Osteoblast (primary cell): Measurements from ENCODE around the gene PSME4. TPM values are rescaled to one million over a fixed set of nuclear protein-coding genes. Genes with fewer than 3 reads are reported as not detected.
A peak's percentile ranks its signal among the peaks of the same experiment; 100 is the strongest.
"Not testable (repeated sequence)": the region's sequence is repeated elsewhere in the genome, so short reads cannot be mapped to it uniquely, and the experiment has no call there.

Experiments used
- DNase-seq: peaks from one replicate; pipeline ENCODE4 v3.0.0; 2011; ENCODE audit warnings: low spot score, mixed read lengths; ENCODE audit not compliant: insufficient read length; ENCODE audit errors: missing footprints
- H2AFZ ChIP-seq: 2 replicates; pipeline ENCODE4 v1.6.0; 2011; ENCODE audit warnings: mild to moderate bottlenecking, low read length
- H3K27ac ChIP-seq: 2 replicates; pipeline ENCODE4 v1.5.1; 2011; ENCODE audit warnings: mild to moderate bottlenecking, low read depth, low read length, moderate library complexity
- H3K27me3 ChIP-seq: 2 replicates; pipeline ENCODE4 v1.6.0; 2012; ENCODE audit warnings: mild to moderate bottlenecking, control low read depth, inconsistent platforms, low read length, moderate library complexity; ENCODE audit not compliant: insufficient read depth
- H3K36me3 ChIP-seq: 2 replicates; pipeline ENCODE4 v1.5.1; 2011; ENCODE audit warnings: mild to moderate bottlenecking, low read length, control low read depth, moderate library complexity; ENCODE audit not compliant: insufficient read depth
- H3K4me1 ChIP-seq: 2 replicates; pipeline ENCODE4 v1.5.1; 2011; ENCODE audit warnings: mild to moderate bottlenecking, low read length, control low read depth, moderate library complexity; ENCODE audit not compliant: insufficient read depth
- H3K4me2 ChIP-seq: 2 replicates; pipeline ENCODE4 v1.6.0; 2011; ENCODE audit warnings: mild to moderate bottlenecking, low read length; ENCODE audit not compliant: insufficient read depth
- H3K4me3 ChIP-seq: fragments of 200-600 bp; sonication (generic); 3 replicates; pipeline ENCODE4 v1.5.1; 2012; ENCODE audit warnings: mild to moderate bottlenecking, low read length, inconsistent platforms; ENCODE audit not compliant: insufficient read depth
- H3K79me2 ChIP-seq: 2 replicates; pipeline ENCODE4 v1.6.0; 2012; ENCODE audit warnings: mild to moderate bottlenecking, low read length, control low read depth, inconsistent platforms; ENCODE audit not compliant: insufficient read depth
- H3K9me3 ChIP-seq: 2 replicates; pipeline ENCODE4 v1.5.1; 2011; ENCODE audit warnings: low read depth, low read length, control low read depth
- H4K20me1 ChIP-seq: 2 replicates; pipeline ENCODE4 v1.6.0; 2012; ENCODE audit warnings: mild to moderate bottlenecking, low read length, control low read depth; ENCODE audit not compliant: insufficient read depth
- CTCF ChIP-seq: IDR thresholded peaks from 2 replicates; pipeline ENCODE4 v1.5.1; 2011; ENCODE audit warnings: mild to moderate bottlenecking, low read depth, low read length, moderate library complexity; ENCODE audit errors: extremely low read depth
- total RNA-seq: library from RNA; depleted of rRNA; stranded (reverse); fragments of >200 nt; gene quantifications from 2 replicates; pipeline ENCODE4 v1.2.3, GENCODE V29; 2012

Gene PSME4
- total RNA-seq, 1 donor: 61.9 TPM

GRCh38 chr2:53969285-53969967 is 1.4 kb downstream of the PSME4 start:
- TF ChIP-seq CTCF: no peak
- H3K9me3 ChIP-seq: no peaks in the 10 kb centered on the region
- H3K4me1 ChIP-seq: peaks cover 16% of the 10 kb centered on the region
- peak overlapping the region; percentile 97 for H3K27ac ChIP-seq
- peak; percentile 63 for DNase-seq
- H4K20me1 ChIP-seq: peaks cover 42% of the 10 kb centered on the region
- H3K27me3 ChIP-seq: no peaks in the 10 kb centered on the region
- H3K36me3 ChIP-seq: peaks cover 4% of the 10 kb centered on the region
- H3K79me2 ChIP-seq: peaks cover 66% of the 10 kb centered on the region
- H3K4me2 ChIP-seq: peak overlapping the region; percentile 80
- peak overlapping the region; percentile 95 for H3K4me3 ChIP-seq
- no peak overlapping the region for H2AFZ ChIP-seq

- H3K4me1 ChIP-seq: peaks cover 11% of the 10 kb centered on the region
- no peak overlapping the region for H2AFZ ChIP-seq
- H4K20me1 ChIP-seq: peaks cover 57% of the 10 kb centered on the region
- DNase-seq: no peak
- H3K9me3 ChIP-seq: no peaks in the 10 kb centered on the region
- H3K27me3 ChIP-seq: no peaks in the 10 kb centered on the region
- H3K27ac ChIP-seq: no peak overlapping the region
- H3K4me2 ChIP-seq: peak overlapping the region; percentile 23
- peaks cover 100% of the 10 kb centered on the region for H3K79me2 ChIP-seq
- H3K4me3 ChIP-seq: no peak overlapping the region
- TF ChIP-seq CTCF: no peak
- peaks cover 6% of the 10 kb centered on the region for H3K36me3 ChIP-seq
Observed at GRCh38 chr2:53964987-53965687, 5.7 kb downstream of the PSME4 start.

- Histone ChIP-seq H4K20me1 (peaks cover 59% of the 10 kb centered on the region), H3K27ac (no peak overlapping the region), H3K27me3 (no peaks in the 10 kb centered on the region), H2AFZ (no peak overlapping the region), H3K36me3 (peaks cover 7% of the 10 kb centered on the region), H3K9me3 (no peaks in the 10 kb centered on the region), H3K79me2 (peaks cover 100% of the 10 kb centered on the region), H3K4me2 (peak overlapping the region; percentile 23), H3K4me1 (peaks cover 11% of the 10 kb centered on the region), H3K4me3 (no peak overlapping the region)
- DNase-seq: peak; percentile 2
- TF ChIP-seq CTCF: no peak
Observed at GRCh38 chr2:53964257-53964952, 6.4 kb downstream of the PSME4 start.

- H3K4me2 ChIP-seq, H2AFZ ChIP-seq, H3K27ac ChIP-seq, H3K4me3 ChIP-seq, H3K9me3 ChIP-seq, H3K4me1 ChIP-seq, H3K36me3 ChIP-seq, H3K27me3 ChIP-seq, DNase-seq: not testable (repeated sequence)
- Histone ChIP-seq H3K79me2 (peaks cover 100% of the 10 kb centered on the region), H4K20me1 (peaks cover 60% of the 10 kb centered on the region)
Observed at GRCh38 chr2:53961478-53962216, 9.1 kb downstream of the PSME4 start.
